Mucosa of stomach (tissue), 1 donor: ENCODE measurements around the gene REG3A.

Experiments
- H3K27me3 ChIP-seq: one replicate; pipeline ENCODE4 v1.7.0; 2013; ENCODE audit warnings: mild to moderate bottlenecking, low read length; ENCODE audit not compliant: control insufficient read depth, insufficient read depth
- H3K36me3 ChIP-seq: one replicate; pipeline ENCODE4 v1.7.0; 2013; ENCODE audit warnings: low read length; ENCODE audit not compliant: control insufficient read depth, insufficient read depth
- H3K4me1 ChIP-seq: one replicate; pipeline ENCODE4 v1.7.0; 2013; ENCODE audit warnings: mild to moderate bottlenecking, low read length; ENCODE audit not compliant: control insufficient read depth, insufficient read depth
- H3K4me3 ChIP-seq: one replicate; pipeline ENCODE4 v1.7.0; 2013; ENCODE audit warnings: low read length
- H3K9ac ChIP-seq: one replicate; pipeline ENCODE4 v1.7.0; 2013; ENCODE audit warnings: mild to moderate bottlenecking, low read length, moderate library complexity
- H3K9me3 ChIP-seq: one replicate; pipeline ENCODE4 v1.7.0; 2013; ENCODE audit warnings: mild to moderate bottlenecking, low read length, moderate library complexity; ENCODE audit not compliant: control insufficient read depth
- donor health status: Pancreatic carcinoma.

The REG3A gene

GRCh38 chr2:79159030-79159429 is 523 bp downstream of the REG3A start:
- H3K4me1 ChIP-seq, result no peaks in the 10 kb centered on the region
- no peak overlapping the region for H3K4me3 ChIP-seq
- H3K36me3 ChIP-seq, result no peaks in the 10 kb centered on the region
- no peak overlapping the region for H3K9ac ChIP-seq
- no peaks in the 10 kb centered on the region for H3K9me3 ChIP-seq
- H3K27me3 ChIP-seq, result peaks cover 6% of the 10 kb centered on the region

GRCh38 chr2:79155826-79156476 is 3.6 kb downstream of the REG3A start:
- H3K9ac ChIP-seq, result no peak overlapping the region
- H3K36me3 ChIP-seq, result no peaks in the 10 kb centered on the region
- H3K4me3 ChIP-seq, result no peak overlapping the region
- H3K27me3 ChIP-seq, result peaks cover 6% of the 10 kb centered on the region
- no peaks in the 10 kb centered on the region for H3K4me1 ChIP-seq
- H3K9me3 ChIP-seq, result no peaks in the 10 kb centered on the region

- Histone ChIP-seq H3K27me3 (no peaks in the 10 kb centered on the region), H3K4me3 (no peak overlapping the region), H3K9ac (no peak overlapping the region), H3K4me1 (no peaks in the 10 kb centered on the region), H3K9me3 (no peaks in the 10 kb centered on the region), H3K36me3 (no peaks in the 10 kb centered on the region)
These were observed 20.1 kb downstream of the REG3A start for GRCh38 chr2:79139423-79139822.

- no peaks in the 10 kb centered on the region for H3K4me1 ChIP-seq
- no peaks in the 10 kb centered on the region for H3K9me3 ChIP-seq
- no peak overlapping the region for H3K9ac ChIP-seq
- no peaks in the 10 kb centered on the region for H3K27me3 ChIP-seq
- no peak overlapping the region for H3K4me3 ChIP-seq
- no peaks in the 10 kb centered on the region for H3K36me3 ChIP-seq
These were observed 21.2 kb downstream of the REG3A start for GRCh38 chr2:79138385-79138784.

- H3K4me1 ChIP-seq, result no peaks in the 10 kb centered on the region
- no peaks in the 10 kb centered on the region for H3K9me3 ChIP-seq
- no peaks in the 10 kb centered on the region for H3K27me3 ChIP-seq
- no peak overlapping the region for H3K9ac ChIP-seq
- no peak overlapping the region for H3K4me3 ChIP-seq
- H3K36me3 ChIP-seq, result no peaks in the 10 kb centered on the region
These were observed 27.9 kb downstream of the REG3A start for GRCh38 chr2:79131687-79132086.

- no peaks in the 10 kb centered on the region for H3K9me3 ChIP-seq
- H3K4me1 ChIP-seq, result no peaks in the 10 kb centered on the region
- no peak overlapping the region for H3K4me3 ChIP-seq
- no peak overlapping the region for H3K9ac ChIP-seq
- no peaks in the 10 kb centered on the region for H3K27me3 ChIP-seq
- H3K36me3 ChIP-seq, result no peaks in the 10 kb centered on the region
These were observed 29.7 kb downstream of the REG3A start for GRCh38 chr2:79129804-79130203.

- no peaks in the 10 kb centered on the region for H3K4me1 ChIP-seq
- H3K4me3 ChIP-seq, result no peak overlapping the region
- no peaks in the 10 kb centered on the region for H3K36me3 ChIP-seq
- H3K9me3 ChIP-seq, result no peaks in the 10 kb centered on the region
- H3K27me3 ChIP-seq, result no peaks in the 10 kb centered on the region
- no peak overlapping the region for H3K9ac ChIP-seq
These were observed 30.3 kb downstream of the REG3A start for GRCh38 chr2:79129260-79129659.

- no peaks in the 10 kb centered on the region for H3K9me3 ChIP-seq
- H3K4me1 ChIP-seq, result no peaks in the 10 kb centered on the region
- no peak overlapping the region for H3K9ac ChIP-seq
- H3K4me3 ChIP-seq, result no peak overlapping the region
- no peaks in the 10 kb centered on the region for H3K36me3 ChIP-seq
- no peaks in the 10 kb centered on the region for H3K27me3 ChIP-seq
These were observed 31.1 kb downstream of the REG3A start for GRCh38 chr2:79128406-79128805.

GRCh38 chr2:79125721-79125985 is 33.9 kb downstream of the REG3A start:
- Histone ChIP-seq H3K9me3 (no peaks in the 10 kb centered on the region), H3K4me3 (no peak overlapping the region), H3K36me3 (no peaks in the 10 kb centered on the region), H3K4me1 (no peaks in the 10 kb centered on the region), H3K27me3 (no peaks in the 10 kb centered on the region), H3K9ac (no peak overlapping the region)

GRCh38 chr2:79124907-79125720 is 34.4 kb downstream of the REG3A start:
- H3K9me3 ChIP-seq, result no peaks in the 10 kb centered on the region
- no peaks in the 10 kb centered on the region for H3K36me3 ChIP-seq
- no peak overlapping the region for H3K9ac ChIP-seq
- peaks cover 2% of the 10 kb centered on the region for H3K4me1 ChIP-seq
- H3K27me3 ChIP-seq, result no peaks in the 10 kb centered on the region
- H3K4me3 ChIP-seq, result no peak overlapping the region

- H3K9ac ChIP-seq, result no peak overlapping the region
- no peak overlapping the region for H3K4me3 ChIP-seq
- H3K4me1 ChIP-seq, result peaks cover 7% of the 10 kb centered on the region
- H3K27me3 ChIP-seq, result no peaks in the 10 kb centered on the region
- H3K9me3 ChIP-seq, result no peaks in the 10 kb centered on the region
- H3K36me3 ChIP-seq, result no peaks in the 10 kb centered on the region
These were observed 36.9 kb downstream of the REG3A start for GRCh38 chr2:79122676-79123075.

- H3K4me1 ChIP-seq, result peaks cover 7% of the 10 kb centered on the region
- no peak within 1 kb of the TSS for H3K4me3 ChIP-seq
- peak within 1 kb of the TSS; percentile 28 for H3K9ac ChIP-seq
- no peaks in the 10 kb centered on the region for H3K36me3 ChIP-seq
- H3K9me3 ChIP-seq, result no peaks in the 10 kb centered on the region
- no peaks in the 10 kb centered on the region for H3K27me3 ChIP-seq
These were observed 39.3 kb downstream of the REG3A start, which contains the start of gene REG1A for GRCh38 chr2:79120194-79120713. TSS of gene REG1A (plus strand) at chr2:79120488. CDS start at chr2:79120862, 374 bp downstream.
